ENCODE data around the gene AFF3.

The AFF3 gene

GRCh38 chr2:99552529-99552928 lies 589.9 kb downstream of the AFF3 start:
- Histone ChIP-seq H3K79me2 (ENCODE audit: low read length) (no peaks in the 10 kb centered on the region), H3K4me1 (ENCODE audit: low read length) (no peaks in the 10 kb centered on the region), H3K9me2 (replicated peaks; ENCODE audit: insufficient read depth, low read length) (no peaks in the 10 kb centered on the region), H3F3A (ENCODE audit: insufficient read depth, low read length) (no peaks in the 10 kb centered on the region), H3K4me3 (ENCODE audit: low read length) (no peak overlapping the region), H3K27me3 (replicated peaks; ENCODE audit: insufficient read depth, low read length) (no peaks in the 10 kb centered on the region), H3K9ac (ENCODE audit: low read length) (no peak overlapping the region), H3K9me3 (replicated peaks; ENCODE audit: insufficient read depth, low read length) (no peaks in the 10 kb centered on the region), H2AFZ (ENCODE audit: low read length) (no peak overlapping the region), H3K4me2 (ENCODE audit: low read depth, low read length) (no peak overlapping the region), H4K20me1 (ENCODE audit: insufficient read depth, low read length) (no peaks in the 10 kb centered on the region), H3K27ac (ENCODE audit: low read length) (no peak overlapping the region), H3K36me3 (replicated peaks; ENCODE audit: insufficient read depth, low read length) (no peaks in the 10 kb centered on the region)
- no peak for DNase-seq
- TF ChIP-seq CTCF (IDR thresholded peaks at IDR 0.05; ENCODE audit: low read length) (no peak), EZH2 (optimal IDR thresholded peaks at IDR 0.05; ENCODE audit: low read depth, low read length) (no peak), EZH2phosphoT487 (IDR thresholded peaks at IDR 0.05; ENCODE audit: low read length) (no peak)

- TF ChIP-seq CTCF (IDR thresholded peaks at IDR 0.05; ENCODE audit: low read length), result no peak
- TF ChIP-seq EZH2 (optimal IDR thresholded peaks at IDR 0.05; ENCODE audit: low read depth, low read length), result no peak
- no peak for TF ChIP-seq EZH2phosphoT487 (IDR thresholded peaks at IDR 0.05; ENCODE audit: low read length)
- Histone ChIP-seq H3K27ac (ENCODE audit: low read length) (no peak overlapping the region), H3K4me3 (ENCODE audit: low read length) (no peak overlapping the region), H3K36me3 (replicated peaks; ENCODE audit: insufficient read depth, low read length) (no peaks in the 10 kb centered on the region), H3K27me3 (replicated peaks; ENCODE audit: insufficient read depth, low read length) (no peaks in the 10 kb centered on the region), H3K9me3 (replicated peaks; ENCODE audit: insufficient read depth, low read length) (no peaks in the 10 kb centered on the region), H4K20me1 (ENCODE audit: insufficient read depth, low read length) (no peaks in the 10 kb centered on the region), H2AFZ (ENCODE audit: low read length) (no peak overlapping the region), H3K9ac (ENCODE audit: low read length) (no peak overlapping the region), H3K4me1 (ENCODE audit: low read length) (no peaks in the 10 kb centered on the region), H3F3A (ENCODE audit: insufficient read depth, low read length) (no peaks in the 10 kb centered on the region), H3K79me2 (ENCODE audit: low read length) (no peaks in the 10 kb centered on the region), H3K4me2 (ENCODE audit: low read depth, low read length) (no peak overlapping the region), H3K9me2 (replicated peaks; ENCODE audit: insufficient read depth, low read length) (no peaks in the 10 kb centered on the region)
- DNase-seq, result no peak
Measured at GRCh38 chr2:99550368-99550767, 592.0 kb downstream of the AFF3 start.

GRCh38 chr2:99545604-99546003 lies 596.8 kb downstream of the AFF3 start:
- H3K4me3 ChIP-seq (ENCODE audit: low read length), result no peak overlapping the region
- TF ChIP-seq EZH2 (optimal IDR thresholded peaks at IDR 0.05; ENCODE audit: low read depth, low read length), result no peak
- no peak overlapping the region for H3K9ac ChIP-seq (ENCODE audit: low read length)
- no peaks in the 10 kb centered on the region for H3K27me3 ChIP-seq (replicated peaks; ENCODE audit: insufficient read depth, low read length)
- H3K27ac ChIP-seq (ENCODE audit: low read length), result no peak overlapping the region
- no peaks in the 10 kb centered on the region for H3F3A ChIP-seq (ENCODE audit: insufficient read depth, low read length)
- no peaks in the 10 kb centered on the region for H3K79me2 ChIP-seq (ENCODE audit: low read length)
- DNase-seq, result no peak
- no peaks in the 10 kb centered on the region for H3K9me3 ChIP-seq (replicated peaks; ENCODE audit: insufficient read depth, low read length)
- H3K36me3 ChIP-seq (replicated peaks; ENCODE audit: insufficient read depth, low read length), result no peaks in the 10 kb centered on the region
- H3K4me1 ChIP-seq (ENCODE audit: low read length), result no peaks in the 10 kb centered on the region
- H3K9me2 ChIP-seq (replicated peaks; ENCODE audit: insufficient read depth, low read length), result no peaks in the 10 kb centered on the region
- H3K4me2 ChIP-seq (ENCODE audit: low read depth, low read length), result no peak overlapping the region
- no peak overlapping the region for H2AFZ ChIP-seq (ENCODE audit: low read length)
- no peaks in the 10 kb centered on the region for H4K20me1 ChIP-seq (ENCODE audit: insufficient read depth, low read length)

- H3K4me3 ChIP-seq (ENCODE audit: low read length), result no peak overlapping the region
- H3K36me3 ChIP-seq (replicated peaks; ENCODE audit: insufficient read depth, low read length), result no peaks in the 10 kb centered on the region
- no peaks in the 10 kb centered on the region for H3K9me3 ChIP-seq (replicated peaks; ENCODE audit: insufficient read depth, low read length)
- no peak overlapping the region for H2AFZ ChIP-seq (ENCODE audit: low read length)
- no peak overlapping the region for H3K27ac ChIP-seq (ENCODE audit: low read length)
- DNase-seq, result no peak
- TF ChIP-seq CTCF (IDR thresholded peaks at IDR 0.05; ENCODE audit: low read length), result no peak
- no peak for TF ChIP-seq EZH2phosphoT487 (IDR thresholded peaks at IDR 0.05; ENCODE audit: low read length)
- TF ChIP-seq EZH2 (optimal IDR thresholded peaks at IDR 0.05; ENCODE audit: low read depth, low read length), result no peak
- H3K27me3 ChIP-seq (replicated peaks; ENCODE audit: insufficient read depth, low read length), result no peaks in the 10 kb centered on the region
- no peak overlapping the region for H3K4me2 ChIP-seq (ENCODE audit: low read depth, low read length)
- H3K79me2 ChIP-seq (ENCODE audit: low read length), result no peaks in the 10 kb centered on the region
- no peaks in the 10 kb centered on the region for H3K4me1 ChIP-seq (ENCODE audit: low read length)
- no peaks in the 10 kb centered on the region for H4K20me1 ChIP-seq (ENCODE audit: insufficient read depth, low read length)
- H3K9me2 ChIP-seq (replicated peaks; ENCODE audit: insufficient read depth, low read length), result no peaks in the 10 kb centered on the region
- H3K9ac ChIP-seq (ENCODE audit: low read length), result no peak overlapping the region
- no peaks in the 10 kb centered on the region for H3F3A ChIP-seq (ENCODE audit: insufficient read depth, low read length)
Measured at GRCh38 chr2:99545066-99545465, 597.3 kb downstream of the AFF3 start.
